ENCODE results near the gene OAF.

Gene OAF

GRCh38 chr11:120222916-120223315 is 12.1 kb downstream of the OAF start:
- no peak for TF ChIP-seq CTCF (IDR thresholded peaks at IDR 0.05; ENCODE audit: insufficient read depth, low read depth, low read length, missing control alignments)
- no peak overlapping the region for H3K4me3 ChIP-seq (ENCODE audit: low read length)
- no peak for DNase-seq (ENCODE audit: low read depth)

GRCh38 chr11:120223793-120224192 is 13.0 kb downstream of the OAF start:
- DNase-seq (ENCODE audit: low read depth): no peak
- TF ChIP-seq CTCF (IDR thresholded peaks at IDR 0.05; ENCODE audit: insufficient read depth, low read depth, low read length, missing control alignments): no peak
- no peak overlapping the region for H3K4me3 ChIP-seq (ENCODE audit: low read length)

GRCh38 chr11:120224361-120224760 is 13.5 kb downstream of the OAF start:
- H3K4me3 ChIP-seq (ENCODE audit: low read length): no peak overlapping the region
- no peak for TF ChIP-seq CTCF (IDR thresholded peaks at IDR 0.05; ENCODE audit: insufficient read depth, low read depth, low read length, missing control alignments)
- no peak for DNase-seq (ENCODE audit: low read depth)

GRCh38 chr11:120224972-120225909 is 14.4 kb downstream of the OAF start:
- no peak for TF ChIP-seq CTCF (IDR thresholded peaks at IDR 0.05; ENCODE audit: insufficient read depth, low read depth, low read length, missing control alignments)
- H3K4me3 ChIP-seq (ENCODE audit: low read length): no peak overlapping the region
- DNase-seq (ENCODE audit: low read depth): no peak

GRCh38 chr11:120226242-120226641 is 15.4 kb downstream of the OAF start:
- TF ChIP-seq CTCF (IDR thresholded peaks at IDR 0.05; ENCODE audit: insufficient read depth, low read depth, low read length, missing control alignments): no peak
- DNase-seq (ENCODE audit: low read depth): no peak
- H3K4me3 ChIP-seq (ENCODE audit: low read length): no peak overlapping the region

- no peak overlapping the region for H3K4me3 ChIP-seq (ENCODE audit: low read length)
- no peak for DNase-seq (ENCODE audit: low read depth)
- no peak for TF ChIP-seq CTCF (IDR thresholded peaks at IDR 0.05; ENCODE audit: insufficient read depth, low read depth, low read length, missing control alignments)
Observed at GRCh38 chr11:120226714-120227113, 15.9 kb downstream of the OAF start.

Data from epithelial cell of esophagus (primary cell).